Fibroblast of skin of back (primary cell): Measurements from ENCODE around the gene DACT1. TPM values are rescaled to one million over a fixed set of nuclear protein-coding genes. Genes with fewer than 3 reads are reported as not detected.
A peak's percentile ranks its signal among the peaks of the same experiment; 100 is the strongest.
"Not testable (repeated sequence)": the region's sequence is repeated elsewhere in the genome, so short reads cannot be mapped to it uniquely, and the experiment has no call there.

Experiments used
- DNase-seq: peaks from one replicate; pipeline ENCODE4 v3.0.0-alpha.2; 2013
- polyA plus RNA-seq, 2 experiments: library from polyadenylated mRNA; unstranded; fragments of 120-200 nt; gene quantifications; one replicate each; pipeline ENCODE4 v1.2.1, GENCODE V29; 2013; ENCODE audit not compliant: insufficient read length in 2 of 2

DACT1 gene, protein sequence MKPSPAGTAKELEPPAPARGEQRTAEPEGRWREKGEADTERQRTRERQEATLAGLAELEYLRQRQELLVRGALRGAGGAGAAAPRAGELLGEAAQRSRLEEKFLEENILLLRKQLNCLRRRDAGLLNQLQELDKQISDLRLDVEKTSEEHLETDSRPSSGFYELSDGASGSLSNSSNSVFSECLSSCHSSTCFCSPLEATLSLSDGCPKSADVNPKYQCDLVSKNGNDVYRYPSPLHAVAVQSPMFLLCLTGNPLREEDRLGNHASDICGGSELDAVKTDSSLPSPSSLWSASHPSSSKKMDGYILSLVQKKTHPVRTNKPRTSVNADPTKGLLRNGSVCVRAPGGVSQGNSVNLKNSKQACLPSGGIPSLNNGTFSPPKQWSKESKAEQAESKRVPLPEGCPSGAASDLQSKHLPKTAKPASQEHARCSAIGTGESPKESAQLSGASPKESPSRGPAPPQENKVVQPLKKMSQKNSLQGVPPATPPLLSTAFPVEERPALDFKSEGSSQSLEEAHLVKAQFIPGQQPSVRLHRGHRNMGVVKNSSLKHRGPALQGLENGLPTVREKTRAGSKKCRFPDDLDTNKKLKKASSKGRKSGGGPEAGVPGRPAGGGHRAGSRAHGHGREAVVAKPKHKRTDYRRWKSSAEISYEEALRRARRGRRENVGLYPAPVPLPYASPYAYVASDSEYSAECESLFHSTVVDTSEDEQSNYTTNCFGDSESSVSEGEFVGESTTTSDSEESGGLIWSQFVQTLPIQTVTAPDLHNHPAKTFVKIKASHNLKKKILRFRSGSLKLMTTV
- 49.5 TPM for polyA plus RNA-seq (2013, experiment 1 of 2; ENCODE audit: insufficient read length)
- 86.3 TPM for polyA plus RNA-seq (2013, experiment 2 of 2; ENCODE audit: insufficient read length)

DNA sequence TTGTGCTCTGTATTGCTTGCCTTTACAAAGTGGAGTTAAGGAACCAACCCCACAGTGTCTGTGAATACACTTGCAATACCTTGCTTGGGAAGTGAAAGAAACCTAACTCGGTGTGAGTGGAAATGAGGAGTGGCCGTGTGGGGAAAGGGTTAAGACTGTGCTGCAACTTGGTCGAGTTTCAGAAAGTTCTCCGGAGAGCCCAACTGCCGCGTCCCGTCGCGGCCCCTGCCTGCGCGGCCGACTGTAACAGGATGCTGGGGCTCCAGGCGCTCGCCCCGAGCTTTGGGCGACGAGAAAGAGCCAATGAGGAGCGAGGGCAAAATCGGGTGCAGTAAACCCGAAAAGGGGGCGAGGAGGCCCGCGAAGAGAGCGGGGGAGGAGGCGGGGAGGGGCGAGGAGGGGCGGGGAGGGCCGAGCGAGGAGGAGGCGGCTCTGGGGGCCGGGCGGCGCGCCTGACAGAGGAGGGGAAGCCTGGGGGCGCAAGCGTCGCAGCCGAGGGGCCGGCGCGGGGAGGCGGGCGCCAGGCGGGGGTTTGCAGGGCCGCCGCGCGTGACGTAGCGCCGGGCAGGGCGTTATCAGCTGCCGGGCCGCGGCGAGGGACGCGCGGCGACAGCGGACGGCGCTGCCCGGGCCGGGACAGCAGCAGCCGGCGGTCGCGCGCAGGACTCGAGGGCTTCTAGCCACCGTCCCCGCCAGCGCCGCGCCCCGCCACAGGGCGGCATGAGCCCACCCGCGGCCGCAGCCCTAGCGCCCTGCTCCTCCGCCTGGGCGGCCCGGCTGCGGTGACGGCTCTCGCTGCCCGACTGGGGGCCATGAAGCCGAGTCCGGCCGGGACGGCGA lies at the start of gene DACT1:
Gene DACT1, plus strand, starts transcription at position 572 of the 840 bp plus-strand sequence. Its CDS starts 241 bp downstream, at position 813.
- peak; percentile 88 for DNase-seq

DNA sequence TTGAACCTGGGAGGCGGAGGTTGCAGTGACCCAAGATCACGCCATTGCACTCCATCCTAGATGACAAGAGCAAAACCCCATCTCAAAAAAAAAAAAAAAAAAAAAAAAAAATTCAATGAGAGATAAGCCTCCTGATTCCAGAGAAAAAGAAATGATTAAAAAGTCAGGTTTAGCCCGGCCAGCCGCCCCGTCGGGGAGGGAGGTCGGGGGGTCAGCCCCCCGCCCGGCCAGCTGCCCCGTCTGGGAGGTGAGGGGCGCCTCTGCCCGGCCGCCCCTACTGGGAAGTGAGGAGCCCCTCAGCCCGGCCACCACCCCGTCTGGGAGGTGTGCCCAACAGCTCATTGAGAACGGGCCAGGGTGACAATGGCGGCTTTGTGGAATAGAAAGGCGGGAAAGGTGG lies 49.4 kb upstream of the DACT1 start:
- DNase-seq, result not testable (repeated sequence)

- no peak for DNase-seq
Observed at GRCh38 chr14:58593977-58594376, 43.8 kb upstream of the DACT1 start.

DNA sequence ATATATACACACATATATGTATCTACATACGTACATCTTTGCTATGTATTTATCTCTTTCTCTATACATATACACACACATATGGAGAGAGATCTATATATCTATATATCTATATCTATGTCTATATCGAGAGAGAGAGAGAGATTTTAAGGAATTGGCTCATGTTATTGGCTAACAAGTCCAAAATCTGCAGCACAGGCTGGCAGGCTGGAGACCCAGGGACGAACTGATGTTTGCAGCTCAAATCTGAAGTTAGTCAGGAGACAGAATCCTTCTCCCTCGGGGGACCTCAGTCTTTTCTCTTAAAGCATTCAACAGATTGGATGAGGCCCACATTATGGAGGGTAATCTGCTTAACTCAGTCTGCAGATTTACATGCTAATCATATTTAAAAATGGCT lies 40.7 kb upstream of the DACT1 start:
- no peak for DNase-seq

GRCh38 chr14:58598028-58598803 lies 39.5 kb upstream of the DACT1 start:
- DNase-seq, result no peak

DNA sequence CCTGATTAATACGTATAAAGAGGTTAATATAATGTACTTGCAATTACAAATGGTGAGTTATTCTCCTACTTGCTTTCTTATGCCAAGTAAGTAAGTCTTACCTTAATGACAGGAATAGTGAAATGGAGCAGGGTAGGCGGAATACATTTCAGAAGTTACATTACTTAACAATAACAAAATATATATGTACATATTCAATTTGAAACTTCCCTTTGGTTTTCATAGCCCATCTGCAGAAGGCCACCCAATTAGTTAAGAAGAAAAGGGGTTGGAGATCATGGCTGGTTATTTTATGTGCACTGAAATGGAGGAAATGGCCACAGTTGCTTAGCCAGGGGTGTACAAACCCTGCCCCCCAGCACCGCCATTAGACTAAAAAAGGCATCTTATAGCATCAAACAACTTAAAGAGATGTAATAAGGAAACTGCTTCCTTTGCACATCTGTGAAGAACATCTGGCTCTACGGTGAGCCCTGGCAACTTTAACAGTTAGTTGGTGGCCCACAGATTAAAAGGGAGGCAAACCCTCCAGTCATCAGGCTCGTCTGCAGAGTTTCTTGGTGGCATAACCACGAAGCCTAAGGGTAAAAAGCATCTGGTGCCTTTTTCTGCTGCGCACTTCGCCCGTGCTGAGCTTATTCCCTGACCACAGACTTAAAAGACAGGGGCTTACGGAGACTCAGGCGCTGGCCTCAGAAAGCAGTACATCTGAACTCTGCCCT lies 38.8 kb upstream of the DACT1 start:
- no peak for DNase-seq

- no peak for DNase-seq
Observed at GRCh38 chr14:58599707-58600106, 38.1 kb upstream of the DACT1 start.

DNA sequence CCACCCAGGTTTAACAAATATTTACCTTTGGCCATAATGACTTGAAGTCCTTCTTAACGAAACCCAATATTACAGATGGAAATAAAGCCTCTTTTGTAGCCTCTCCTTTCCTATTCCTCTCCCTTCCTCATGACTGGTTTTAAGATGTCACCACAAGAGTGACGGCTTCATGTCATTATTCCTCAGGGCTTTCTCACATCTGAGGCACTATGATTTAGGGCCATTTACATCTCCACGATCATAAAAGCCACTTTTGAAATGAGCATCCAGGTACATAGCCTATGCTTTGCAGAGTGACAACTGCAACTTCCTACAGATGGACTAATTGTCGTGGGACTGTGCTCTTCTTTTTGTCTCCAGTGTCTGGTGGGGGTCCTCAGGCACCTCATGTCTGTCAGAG lies 32.3 kb upstream of the DACT1 start:
- no peak for DNase-seq

- DNase-seq, result peak; percentile 41
Observed at GRCh38 chr14:58607131-58607951, 30.4 kb upstream of the DACT1 start.

- DNase-seq, result peak; percentile 89
Observed at GRCh38 chr14:58607952-58608317, 29.8 kb upstream of the DACT1 start.

GRCh38 chr14:58617619-58618018 lies 20.1 kb upstream of the DACT1 start:
- DNase-seq, result no peak

GRCh38 chr14:58620011-58620410 lies 17.8 kb upstream of the DACT1 start:
- no peak for DNase-seq

GRCh38 chr14:58625438-58625837 lies 12.3 kb upstream of the DACT1 start:
- no peak for DNase-seq

DNA sequence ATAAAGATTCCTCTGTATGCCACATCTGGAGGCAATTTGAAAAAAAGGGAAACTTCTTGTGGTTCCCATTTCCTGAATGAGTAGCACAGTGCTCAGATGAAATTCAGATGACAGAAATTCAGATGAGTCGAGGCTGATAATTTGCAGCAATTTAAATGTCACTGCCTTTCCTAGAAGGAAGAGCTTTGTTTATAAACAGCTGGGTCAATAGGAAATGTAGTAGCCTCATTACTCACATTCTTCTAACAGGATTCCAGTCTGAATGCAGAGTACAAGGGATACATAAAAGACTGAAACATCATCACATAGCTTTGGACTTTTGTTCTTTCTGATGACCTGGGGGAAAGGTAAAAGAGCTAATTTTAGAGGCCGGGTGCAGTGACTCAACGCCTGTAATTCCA lies 11.3 kb upstream of the DACT1 start:
- DNase-seq, result peak; percentile 81

GRCh38 chr14:58628406-58628805 lies 9.4 kb upstream of the DACT1 start:
- peak; percentile 14 for DNase-seq

DNA sequence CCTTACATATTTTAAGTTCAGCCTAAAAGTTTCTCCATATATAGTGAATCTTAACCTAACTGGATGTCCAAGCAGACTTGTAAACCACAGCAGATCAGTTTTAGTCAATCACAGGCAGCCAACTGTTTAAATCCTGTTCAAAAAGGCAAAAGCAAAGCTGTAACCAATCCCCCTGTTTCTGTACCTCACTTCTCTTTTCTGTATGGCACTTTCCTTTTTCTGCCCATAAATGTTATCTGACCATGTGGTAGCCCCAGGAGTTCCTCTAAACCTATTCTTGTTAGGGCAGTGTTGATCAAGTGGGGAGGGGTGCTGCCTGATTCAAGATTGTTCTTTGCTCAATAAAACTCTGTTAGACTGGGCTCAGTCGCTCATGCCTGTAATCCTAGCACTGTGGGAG lies 8.5 kb upstream of the DACT1 start:
- DNase-seq, result no peak

DNA sequence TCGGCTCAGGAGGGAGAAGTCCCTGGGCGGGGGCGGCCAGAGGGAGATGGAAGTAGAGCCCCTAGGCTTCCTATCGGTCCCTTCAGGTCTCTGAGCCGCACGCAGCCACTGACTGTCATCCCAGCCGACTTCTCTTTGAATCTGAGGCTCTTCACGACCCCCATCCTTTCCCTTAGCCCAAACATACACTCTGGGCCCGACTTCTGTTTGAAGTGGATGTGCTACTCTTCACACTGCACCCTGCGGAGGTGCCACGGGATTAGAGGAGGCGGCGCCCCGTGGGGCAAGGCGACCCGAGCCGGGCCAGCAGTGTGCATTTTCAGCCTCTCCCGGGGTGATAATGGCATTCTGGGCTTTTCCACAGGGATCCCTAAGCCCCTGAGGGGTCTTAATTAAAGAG lies 6.0 kb upstream of the DACT1 start:
- no peak for DNase-seq

DNA sequence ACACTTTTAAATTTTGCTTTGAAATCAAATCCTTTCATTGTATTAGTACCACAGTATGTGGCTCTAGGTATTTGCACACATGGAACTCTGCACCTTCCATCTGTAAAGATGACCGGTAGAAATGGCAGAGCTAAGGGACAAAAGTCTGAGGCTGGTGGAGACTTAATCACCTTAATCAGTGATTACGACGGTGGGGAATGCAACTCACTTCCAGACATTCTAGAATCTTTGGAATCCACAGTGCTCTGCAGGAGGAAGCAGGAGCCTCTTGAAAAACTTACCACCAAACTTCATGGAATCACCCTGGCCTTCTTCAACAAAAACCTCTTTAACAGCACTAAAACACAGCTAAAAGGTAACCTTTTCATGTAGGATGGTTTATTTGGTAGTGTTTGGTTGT lies 3.9 kb upstream of the DACT1 start:
- DNase-seq, result peak; percentile 72

DNA sequence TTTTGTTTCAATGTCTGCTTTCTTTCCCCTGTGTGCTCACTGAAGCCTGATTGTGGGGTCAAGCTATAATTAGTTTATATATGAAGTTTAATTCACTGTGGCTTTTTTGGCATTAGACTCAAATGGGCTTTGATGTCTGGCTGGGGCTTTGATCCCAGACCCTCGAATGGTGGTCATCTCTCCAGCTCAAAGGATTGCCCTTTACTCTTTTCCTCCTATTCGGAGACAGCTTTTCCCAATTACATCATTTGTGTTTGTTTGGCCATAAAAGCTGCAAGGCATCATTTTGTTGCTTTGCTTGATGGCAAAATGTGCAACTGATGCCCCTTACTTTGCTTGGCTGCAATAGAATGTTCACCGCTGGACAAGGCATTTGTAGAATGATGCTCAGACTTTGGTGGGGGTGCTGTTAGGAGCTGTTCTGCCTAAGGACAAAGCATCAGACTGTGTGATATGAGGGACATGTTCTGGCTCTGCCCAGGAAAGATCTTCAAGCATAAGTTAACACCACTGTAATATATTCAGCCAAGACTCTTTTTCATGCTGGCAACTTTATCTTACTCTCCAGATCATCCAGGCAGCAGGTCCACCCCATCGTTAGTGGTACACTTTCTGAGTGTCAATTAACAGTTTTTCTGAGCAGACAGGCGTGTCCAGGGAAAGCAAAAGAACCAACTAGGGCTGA lies 3.2 kb upstream of the DACT1 start:
- DNase-seq, result no peak
